Measurements from ENCODE around the gene RPS14.

Gene RPS14

GRCh38 chr5:150412319-150413175 is 37.0 kb downstream of the RPS14 start, which contains the start of gene CD74:
TSS of gene CD74 (minus strand) at chr5:150412910. CDS start at chr5:150412749, 161 bp downstream.
- peak; percentile 13 for DNase-seq

- DNase-seq = no peak
These were observed 38.1 kb downstream of the RPS14 start for GRCh38 chr5:150411245-150411979.

GRCh38 chr5:150410524-150411244 is 38.9 kb downstream of the RPS14 start:
- DNase-seq = peak; percentile 60

DNA sequence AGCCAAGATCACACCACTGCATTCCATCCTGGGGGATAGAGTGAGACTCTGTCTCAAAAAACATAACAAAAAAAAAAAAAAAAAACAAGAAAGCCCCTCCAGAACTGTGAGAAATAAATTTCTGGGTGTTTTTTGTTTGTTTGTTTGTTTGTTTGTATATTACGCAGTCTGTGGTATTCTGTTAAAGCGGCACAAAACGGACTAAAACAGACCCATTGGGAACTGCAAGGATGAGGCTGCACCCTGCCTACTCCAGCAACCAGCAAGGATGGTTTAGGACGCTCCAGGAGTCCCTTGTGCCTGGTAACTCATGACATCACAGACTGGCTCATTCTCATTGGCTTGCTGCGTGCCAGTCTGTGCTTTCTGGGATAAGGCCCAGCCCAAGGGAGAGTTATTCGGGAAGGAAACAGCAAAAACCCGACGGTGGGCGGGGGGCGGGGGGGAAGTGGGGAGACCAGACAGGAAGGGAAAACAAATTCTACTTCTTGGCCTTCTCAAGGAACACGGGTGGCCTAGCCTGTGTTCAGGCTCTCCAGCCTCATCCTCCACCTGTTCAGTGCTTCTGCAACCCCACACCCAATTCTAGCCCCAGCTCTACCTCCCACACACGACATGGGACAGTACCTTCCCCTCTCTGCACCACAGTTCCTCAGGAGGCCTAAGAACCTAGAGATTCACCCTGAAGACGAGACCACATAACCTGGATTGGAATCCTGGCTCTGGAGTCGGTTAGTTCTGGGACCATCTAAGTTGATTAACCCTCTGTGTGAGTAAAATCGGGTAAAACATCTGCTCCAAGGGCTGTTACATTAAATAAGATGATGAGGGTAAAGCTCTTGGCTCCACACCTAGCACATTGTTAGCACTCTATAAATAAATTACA is 39.7 kb downstream of the RPS14 start:
- peak; percentile 81 for DNase-seq

DNA sequence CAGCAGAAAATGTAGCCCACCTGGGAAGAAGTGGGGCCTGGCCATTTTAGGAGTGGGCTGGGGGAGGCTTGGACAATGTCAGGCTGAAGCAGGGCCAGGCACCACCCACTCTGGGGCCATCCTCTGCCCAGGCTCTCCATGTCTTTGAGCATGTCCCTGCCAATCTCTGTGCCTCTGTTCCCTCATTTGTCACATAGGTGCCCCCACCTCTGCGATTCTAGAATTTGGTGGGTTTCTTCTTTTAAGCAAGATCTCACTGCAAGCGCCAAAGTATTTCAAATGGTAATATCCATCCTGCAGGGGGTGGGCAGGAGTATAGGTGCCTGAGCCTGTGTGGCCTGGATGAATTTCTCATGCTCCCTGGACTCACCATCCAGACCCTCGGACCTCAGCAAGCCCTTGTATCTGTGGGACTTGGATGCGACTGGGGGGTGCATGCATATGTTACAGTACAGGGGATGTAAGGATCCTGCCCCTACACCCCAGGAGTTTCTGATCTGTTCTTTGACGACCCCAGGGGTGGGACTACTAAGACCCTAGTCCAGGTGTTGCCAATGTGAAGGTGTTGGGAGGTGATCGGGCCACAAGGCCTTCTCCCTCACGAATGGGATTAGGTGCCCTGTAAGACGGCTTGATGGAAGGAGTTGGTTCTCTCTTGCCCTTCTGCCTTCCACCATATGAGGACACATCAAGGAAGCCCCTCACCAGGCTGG is 41.2 kb downstream of the RPS14 start:
- no peak for DNase-seq

DNA sequence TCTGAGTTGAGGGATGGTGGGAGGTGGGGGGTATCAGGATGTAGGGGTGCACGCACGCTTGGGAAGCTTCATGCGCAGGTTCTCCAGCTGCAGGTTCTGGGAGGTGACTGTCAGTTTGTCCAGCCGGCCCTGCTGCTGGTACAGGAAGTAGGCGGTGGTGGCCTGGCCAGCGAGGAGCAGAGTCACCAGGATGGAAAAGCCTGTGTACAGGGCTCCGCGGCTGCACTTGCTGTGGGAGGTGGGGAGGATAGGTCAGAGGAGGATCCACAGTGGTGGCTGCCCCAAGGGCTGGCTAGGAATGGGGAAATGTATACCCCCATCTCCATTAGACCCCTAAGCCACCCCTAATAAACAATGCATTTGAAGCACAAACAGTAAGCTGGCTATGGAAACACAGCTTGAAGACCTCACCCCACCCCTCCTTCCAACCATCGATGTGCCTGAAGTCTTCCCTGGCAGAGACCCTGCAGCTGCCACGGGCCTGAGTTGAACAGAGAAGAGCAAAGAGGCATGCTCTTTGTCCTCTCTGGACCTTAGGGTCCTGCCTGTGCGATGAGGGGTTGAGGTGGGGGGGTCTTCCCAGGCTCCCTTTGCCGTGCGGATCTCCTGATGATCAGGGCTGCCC is 42.3 kb downstream of the RPS14 start:
- no peak for DNase-seq

DNA sequence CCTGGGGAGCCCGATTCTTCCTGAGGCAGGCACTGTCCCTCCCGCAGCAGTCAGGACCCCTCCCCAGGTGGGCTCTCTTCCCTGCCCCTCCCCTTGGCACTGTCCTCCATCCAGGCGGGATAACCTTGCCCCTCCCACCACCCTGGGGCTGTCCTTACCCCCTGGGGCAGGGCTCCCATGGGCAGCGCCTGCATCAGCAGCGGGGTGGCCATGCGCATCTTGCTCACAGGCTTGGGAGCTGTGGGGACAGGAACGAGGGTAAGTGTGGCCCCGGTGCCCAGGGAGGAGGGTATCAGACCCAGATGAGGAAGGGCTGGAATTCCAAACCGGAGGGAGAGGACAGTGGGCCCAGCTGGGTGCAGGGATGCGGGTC is 42.8 kb downstream of the RPS14 start:
- DNase-seq = no peak

- DNase-seq = no peak
These were observed 43.3 kb downstream of the RPS14 start for GRCh38 chr5:150406103-150406722.

- DNase-seq = no peak
These were observed 44.4 kb downstream of the RPS14 start for GRCh38 chr5:150404941-150405816.

- no peak for DNase-seq
These were observed 45.0 kb downstream of the RPS14 start for GRCh38 chr5:150404535-150404934.

DNA sequence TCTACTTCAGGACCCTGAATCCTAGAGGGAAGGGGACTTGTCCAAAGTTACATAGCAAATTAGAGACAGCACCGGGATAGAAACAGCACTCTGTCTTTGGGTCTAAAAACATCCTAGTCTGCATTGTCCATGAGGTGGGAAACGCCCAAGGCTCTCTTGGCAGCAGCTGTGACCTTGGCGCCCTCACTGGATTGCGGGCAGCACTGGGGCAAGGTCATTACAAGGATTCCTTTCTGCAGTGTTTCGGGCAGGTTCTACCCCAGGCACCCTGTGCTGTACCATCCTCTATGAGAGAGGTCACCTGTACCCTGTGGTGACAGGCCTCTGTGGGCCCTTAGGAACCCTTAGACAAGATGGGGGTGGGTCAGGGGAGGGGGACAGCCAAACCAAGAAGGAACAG is 45.4 kb downstream of the RPS14 start:
- DNase-seq = no peak

DNA sequence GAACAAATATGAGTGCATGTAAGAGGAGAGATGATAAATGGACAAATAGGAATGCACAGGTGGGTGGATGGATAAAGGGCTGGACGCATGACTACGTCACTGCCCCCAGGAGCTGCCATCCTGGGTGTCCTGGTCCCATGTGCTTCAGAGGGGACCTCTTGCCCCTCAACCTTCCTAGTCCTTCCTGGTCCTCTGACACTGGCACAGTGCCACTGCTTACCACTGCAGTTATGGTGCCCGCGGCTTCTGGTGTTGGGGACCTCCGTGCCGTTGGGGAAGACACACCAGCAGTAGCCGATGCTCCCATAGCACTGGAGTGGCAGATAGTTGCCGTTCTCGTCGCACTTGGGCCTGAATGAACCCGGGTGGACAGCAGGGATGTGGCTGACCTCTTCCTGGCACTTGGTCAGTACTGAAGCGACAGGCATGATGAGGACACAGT is 46.6 kb downstream of the RPS14 start:
- DNase-seq = no peak

- DNase-seq = no peak
These were observed 47.2 kb downstream of the RPS14 start for GRCh38 chr5:150402229-150402773.

DNA sequence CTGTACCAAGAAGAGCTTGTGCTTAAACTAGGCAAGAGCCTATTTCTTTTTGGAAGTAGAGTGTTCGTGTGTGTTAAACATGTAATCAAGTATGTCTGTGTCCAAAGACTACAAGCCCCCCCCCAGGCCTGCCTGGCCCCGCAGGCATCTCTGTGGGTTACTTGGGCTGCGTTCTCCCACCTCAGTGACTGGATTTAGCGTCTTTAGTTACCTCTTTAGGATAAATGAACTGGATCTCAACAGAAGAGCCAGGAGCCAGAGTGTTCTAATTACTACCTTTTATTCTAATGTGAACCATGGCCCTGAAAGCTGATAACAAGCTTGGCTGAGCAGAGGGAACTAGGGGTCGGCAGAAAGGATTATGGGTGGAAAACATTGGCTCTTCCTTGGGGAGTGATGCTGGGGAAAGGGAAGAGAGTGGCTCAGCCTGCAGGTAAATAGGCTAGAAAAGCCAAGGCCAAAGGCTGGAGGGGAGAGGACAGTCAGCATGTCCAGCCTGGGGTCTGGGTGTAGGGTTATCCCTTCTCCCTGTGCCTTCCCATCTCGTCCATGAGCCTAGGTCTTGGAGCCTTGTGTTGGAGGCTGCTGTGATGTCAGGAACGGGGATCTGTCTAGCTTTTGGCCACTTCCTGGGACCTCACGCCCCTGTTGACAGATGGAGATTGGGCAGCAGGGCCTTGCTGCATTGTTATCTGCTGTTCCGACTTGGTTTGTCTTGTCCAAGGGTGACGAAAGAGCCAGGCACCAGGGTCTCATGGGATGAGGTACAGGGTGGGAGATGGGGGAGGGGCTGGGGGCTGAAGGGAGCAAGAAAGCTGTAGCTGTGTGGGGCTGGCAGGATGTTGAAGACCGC is 47.9 kb downstream of the RPS14 start:
- no peak for DNase-seq

GRCh38 chr5:150401076-150401375 is 48.5 kb downstream of the RPS14 start:
- DNase-seq = no peak

DNA sequence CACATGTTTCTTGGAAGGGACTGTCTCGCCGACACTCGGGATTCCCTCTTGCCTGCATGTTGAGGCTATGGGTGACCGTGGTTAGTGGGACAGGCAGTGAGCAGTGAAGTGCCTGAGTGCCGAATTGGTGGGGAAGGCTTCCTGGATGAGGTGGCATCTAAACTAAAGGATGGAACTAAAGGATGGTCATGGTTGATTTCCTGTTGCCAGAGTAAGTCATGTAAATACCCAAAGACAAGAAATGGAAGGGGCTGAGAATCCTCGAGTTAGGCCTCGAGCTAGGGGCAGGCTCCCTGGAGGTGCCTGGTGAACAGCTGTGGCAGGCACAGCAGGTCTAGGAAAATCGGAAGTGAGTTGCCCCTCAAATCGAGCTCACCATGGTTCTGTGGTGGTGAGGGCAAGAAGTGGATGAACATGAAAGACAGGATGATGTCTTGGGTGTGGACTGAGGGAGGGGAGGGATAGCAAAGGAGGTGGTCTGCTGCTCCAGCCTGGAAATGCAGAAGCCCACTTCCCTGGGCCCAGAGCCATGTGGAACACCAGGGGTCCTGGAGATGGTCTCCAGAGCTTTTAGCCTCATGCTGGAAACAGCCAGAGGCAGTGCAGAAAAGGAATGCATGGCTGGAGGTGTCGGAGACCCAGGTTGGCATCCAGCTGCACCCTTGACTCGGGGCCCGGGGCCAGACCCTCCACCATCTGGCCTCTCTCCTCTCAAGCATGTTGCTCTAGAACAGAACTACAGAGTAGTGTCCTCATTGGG is 49.0 kb downstream of the RPS14 start:
- no peak for DNase-seq

- DNase-seq = peak; percentile 21
These were observed 49.9 kb downstream of the RPS14 start for GRCh38 chr5:150399524-150400211.
